ENCODE measurements around the gene SATB2.

Gene SATB2

DNA sequence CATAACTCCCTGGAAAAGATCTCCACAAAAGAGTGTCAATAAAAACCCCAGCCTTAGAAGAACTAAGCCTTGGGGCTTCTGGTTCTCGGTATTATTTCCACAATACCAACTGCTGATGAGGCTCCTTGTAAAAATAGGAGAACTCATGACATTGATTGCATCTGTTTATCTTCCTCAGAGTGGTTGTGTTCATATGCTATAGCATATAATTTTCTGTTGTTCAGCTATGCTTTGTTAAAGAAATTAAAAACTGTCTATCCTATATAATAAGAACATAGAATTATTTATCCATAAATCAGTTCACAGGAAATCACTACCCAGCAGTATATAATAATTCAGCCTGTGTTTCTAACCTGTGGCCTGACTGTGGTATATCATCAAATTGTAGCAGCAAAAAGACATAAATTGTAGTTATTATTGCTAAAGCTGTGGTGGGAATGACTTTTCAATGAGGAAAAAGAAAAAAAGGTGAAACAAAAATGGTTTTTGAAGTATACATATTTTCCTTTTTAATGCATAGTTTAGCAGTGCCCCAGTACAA is 68.9 kb downstream of the SATB2 start:
- DNase-seq, result no peak

DNA sequence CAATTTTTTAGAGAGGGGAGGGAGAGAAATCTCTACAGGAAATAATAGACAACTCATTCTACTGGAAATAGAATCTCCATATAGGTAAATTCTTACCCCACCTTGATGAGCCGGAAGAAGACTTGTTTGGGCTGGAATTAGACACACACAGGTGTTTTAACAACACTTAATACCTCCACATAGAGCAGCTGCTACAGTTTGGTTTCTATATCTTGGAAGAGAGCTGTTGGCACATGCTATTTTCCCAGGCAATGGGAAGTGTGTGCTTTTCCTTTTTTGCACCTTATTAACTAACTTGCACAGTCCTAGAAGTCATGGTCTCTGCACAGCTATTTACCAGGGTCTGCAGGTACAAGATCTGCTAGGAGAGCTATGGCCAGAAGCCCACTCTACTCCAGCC is 73.7 kb downstream of the SATB2 start:
- DNase-seq, result no peak

GRCh38 chr2:199383021-199383420 is 74.7 kb downstream of the SATB2 start:
- DNase-seq, result no peak

DNA sequence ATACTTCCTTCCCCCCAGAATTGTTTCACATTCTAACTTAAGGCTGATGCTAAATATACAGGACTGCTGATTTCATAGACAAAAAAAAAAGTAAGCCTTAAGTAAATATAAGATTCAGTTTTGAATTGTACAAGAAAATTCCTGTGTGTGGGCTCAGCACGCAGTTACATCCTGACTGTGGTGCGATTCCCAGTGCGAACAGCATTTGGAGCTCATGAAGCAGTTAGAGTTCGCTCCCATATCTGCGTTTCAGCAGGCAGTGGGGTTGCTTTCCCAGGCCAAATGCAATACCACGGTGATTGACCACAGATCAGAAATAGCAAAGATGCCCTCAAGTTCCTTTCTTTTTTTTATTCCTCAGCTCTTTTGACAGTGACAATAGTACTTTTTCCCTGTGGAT is 75.6 kb downstream of the SATB2 start:
- DNase-seq, result no peak

DNA sequence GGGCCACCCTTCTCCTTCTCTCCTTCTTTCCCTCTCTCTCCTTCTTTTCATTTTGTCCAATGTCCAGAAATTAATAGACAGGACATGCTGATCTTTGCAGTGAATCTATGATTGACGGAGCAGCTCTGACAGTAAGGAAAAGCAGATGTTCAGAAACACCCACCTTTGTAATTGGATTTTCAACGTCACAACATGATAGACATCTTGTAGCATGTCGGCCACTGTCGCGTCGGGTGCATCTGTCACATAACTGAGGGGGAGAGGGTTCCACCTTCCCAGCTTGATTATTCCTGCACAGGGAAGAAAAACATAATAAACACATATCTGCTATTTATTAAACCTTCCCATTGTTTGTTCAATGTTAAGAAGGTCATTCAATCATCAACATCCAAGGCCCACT is 76.2 kb downstream of the SATB2 start:
- DNase-seq, result no peak

DNA sequence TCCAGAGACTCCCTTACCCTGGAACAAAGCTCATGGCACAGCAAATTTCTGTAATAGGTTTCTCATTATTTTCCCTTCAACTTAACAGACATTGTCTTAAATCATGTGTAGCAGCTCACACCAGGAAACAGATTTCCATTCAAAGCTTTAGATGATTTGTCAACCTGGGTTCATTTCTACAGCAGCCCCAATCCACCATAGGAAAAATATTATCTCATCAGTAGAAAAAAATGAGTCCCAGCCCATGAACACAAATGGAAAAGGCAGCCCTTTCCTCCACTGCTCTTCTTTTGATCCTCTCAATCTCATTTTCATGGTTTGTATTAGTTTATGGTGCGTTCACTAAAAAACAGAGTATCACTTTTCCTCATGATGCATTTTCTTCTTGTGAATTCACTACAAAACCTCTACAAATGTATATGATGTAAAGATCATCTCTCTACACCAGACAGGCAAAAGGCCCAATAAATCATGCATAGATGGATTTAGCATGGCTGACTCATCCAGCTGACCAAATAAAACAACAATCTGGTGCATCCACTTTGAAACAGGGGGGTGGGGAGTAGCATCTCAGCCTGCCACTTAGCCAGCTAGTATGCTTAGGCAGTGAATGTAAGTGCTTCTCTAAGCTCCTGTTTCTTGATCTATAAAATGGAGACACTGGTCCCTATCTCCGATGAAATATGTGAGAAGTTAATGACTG is 78.6 kb downstream of the SATB2 start:
- DNase-seq, result peak; percentile 35

DNA sequence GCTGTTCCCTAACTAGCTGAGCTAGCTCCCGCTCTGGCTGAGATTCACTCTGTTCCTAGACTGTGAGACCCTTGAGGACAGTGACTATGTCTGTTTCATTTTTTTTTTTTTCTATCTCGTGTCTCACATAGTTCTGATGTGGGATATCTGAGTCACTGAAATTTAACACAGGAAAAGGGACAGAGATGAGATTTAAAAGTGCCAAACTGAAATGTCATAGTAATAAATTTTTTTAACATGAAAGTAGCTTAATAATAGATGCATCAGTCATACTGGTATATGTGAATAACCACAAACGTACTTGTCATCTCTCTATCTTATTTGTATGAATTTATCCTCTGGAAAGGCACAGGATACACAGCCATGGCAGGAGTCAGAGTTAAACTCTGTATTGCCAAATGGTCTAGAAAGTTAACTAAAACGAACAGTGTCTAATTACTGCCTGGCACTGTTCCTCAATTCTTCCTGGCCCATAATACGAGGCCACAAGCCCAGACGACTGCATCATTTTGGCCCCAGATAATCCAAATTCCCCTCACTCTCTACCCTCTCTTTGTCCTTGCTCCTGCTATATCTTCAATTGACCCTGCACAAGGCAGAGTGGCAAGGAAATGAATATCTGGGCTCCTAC is 87.5 kb downstream of the SATB2 start:
- DNase-seq, result no peak

- peak; percentile 71 for DNase-seq
Observed at GRCh38 chr2:199366406-199366805, 91.3 kb downstream of the SATB2 start.

GRCh38 chr2:199364153-199364552 is 93.6 kb downstream of the SATB2 start:
- no peak for DNase-seq

- DNase-seq, result no peak
Observed at GRCh38 chr2:199356412-199356811, 101.3 kb downstream of the SATB2 start.

DNA sequence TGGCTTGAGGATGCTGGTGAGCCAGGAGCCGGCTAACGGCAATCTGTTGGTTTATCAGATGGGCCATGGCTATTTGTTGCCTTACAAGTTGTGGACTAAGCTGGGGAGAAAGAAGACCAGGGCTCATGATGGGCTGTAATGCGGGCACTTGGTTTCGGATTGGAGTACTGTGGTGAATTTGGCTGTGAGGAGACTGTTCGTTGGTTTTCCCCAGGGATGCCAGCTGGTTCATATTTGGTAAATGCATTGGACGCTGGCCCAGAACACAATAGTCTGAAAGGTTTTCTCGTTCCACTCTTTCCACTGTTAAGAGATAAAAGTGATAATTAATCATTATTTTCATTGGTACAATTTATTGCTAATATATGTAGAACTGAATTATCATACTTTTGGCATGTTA is 108.9 kb downstream of the SATB2 start:
- DNase-seq, result no peak

DNA sequence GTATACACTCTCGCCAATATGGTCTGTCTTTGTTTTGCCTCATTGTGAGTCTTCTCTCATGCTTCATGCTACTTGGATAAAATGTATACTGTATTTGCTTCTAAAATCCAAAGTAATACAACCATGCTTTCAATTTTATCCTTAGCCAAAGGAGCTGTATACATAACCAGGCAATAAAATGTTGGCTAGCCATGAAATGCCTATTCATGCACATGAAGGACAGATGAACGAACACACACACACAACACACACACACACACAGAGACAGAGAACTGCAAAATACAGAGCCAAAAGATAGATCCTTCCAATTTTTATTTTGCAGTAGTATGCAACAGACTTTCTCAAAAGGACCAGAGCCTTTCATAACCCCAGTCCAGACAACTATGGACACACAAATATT is 113.7 kb downstream of the SATB2 start:
- DNase-seq, result no peak

- DNase-seq, result no peak
Observed at GRCh38 chr2:199342334-199342733, 115.4 kb downstream of the SATB2 start.

DNA sequence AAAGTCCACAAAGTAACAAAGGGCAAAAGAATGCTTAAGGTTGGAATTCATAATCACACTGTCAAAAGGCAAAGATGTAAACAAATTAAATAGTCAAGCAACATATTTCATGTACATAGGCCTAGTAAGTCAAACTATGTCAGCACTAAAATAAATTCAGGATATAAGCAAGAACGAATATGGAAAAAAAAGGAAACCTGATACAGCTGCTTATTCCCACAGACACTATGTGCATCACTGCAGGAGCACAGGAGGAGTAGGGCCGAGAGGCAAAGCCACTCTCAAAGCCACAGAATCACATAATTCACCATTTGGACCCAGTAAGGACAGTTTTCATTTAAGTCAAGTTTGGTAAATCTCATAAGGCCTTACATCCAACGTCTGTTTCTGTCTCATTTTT is 116.6 kb downstream of the SATB2 start:
- no peak for DNase-seq

DNA sequence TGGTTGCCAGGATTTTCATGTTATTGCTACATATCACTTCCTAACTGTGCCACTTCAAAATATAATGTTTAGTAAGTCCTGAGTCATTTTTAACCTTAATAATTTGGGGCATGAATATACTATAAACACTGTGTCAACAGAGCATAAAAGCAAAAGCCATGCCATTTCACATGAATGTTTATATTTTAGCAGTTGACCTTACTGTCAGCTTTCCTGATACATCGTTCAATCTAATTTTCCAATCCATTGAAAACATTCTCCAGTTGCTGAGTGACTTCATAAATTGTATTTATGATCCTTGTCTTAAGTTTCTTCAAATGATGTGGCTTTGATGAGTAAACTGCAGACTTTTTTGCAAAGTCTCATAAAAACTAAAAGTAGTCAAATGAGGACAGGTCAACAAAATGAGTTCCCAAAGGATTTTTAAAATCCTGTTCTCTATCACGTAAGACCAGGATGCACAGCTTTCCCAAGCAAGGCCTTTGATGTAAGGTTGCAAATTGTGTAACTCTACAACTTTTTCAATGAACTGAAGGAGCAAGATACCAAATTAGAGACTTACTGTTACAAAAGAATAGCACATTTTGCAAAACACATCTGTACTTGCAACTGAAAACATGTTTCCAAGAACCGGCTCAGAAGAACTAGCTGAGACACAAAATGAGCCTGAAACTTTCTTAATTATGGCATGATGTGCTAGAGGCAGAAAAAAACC is 117.7 kb downstream of the SATB2 start:
- no peak for DNase-seq

DNA sequence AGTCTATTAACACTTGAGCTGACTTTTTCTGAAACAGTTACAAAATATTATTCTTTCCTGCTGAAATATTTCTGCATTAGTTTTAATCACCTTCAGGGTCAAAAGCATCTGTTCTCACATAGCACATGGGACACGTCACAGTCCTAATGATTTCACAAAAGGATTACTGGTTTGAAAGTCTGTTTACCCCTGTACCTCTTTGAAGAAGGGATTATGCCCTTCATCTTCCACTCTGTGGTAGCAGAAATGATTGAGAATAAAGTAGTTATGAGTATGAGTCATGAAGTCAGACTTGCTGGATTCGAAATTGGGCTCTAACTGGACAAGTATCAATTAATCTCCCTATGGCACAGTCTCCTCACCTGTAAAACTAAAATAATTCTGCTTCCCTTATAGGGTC is 121.2 kb downstream of the SATB2 start:
- DNase-seq, result no peak

GRCh38 chr2:199335502-199335901 is 122.2 kb downstream of the SATB2 start:
- no peak for DNase-seq

- no peak for DNase-seq
Observed at GRCh38 chr2:199329466-199329865, 128.3 kb downstream of the SATB2 start.

DNA sequence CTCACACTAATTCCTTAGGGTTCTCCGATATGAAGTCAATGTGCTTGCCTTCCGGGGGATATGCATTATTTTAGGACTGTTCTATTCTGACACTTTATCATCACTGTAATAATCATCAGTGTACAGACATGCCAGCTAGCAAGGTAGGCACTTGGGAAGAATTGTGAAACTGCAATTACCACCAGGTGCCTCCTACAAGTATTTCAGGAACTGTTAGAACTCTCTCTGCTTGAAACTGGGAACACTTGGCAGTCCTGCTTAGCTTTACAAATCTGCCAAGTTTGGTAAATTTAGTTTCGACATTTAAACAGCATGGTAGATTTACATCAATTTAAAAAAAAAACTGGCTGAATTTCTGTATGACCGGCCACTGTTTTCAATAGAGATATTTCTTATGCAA is 128.7 kb downstream of the SATB2 start:
- DNase-seq, result no peak

DNA sequence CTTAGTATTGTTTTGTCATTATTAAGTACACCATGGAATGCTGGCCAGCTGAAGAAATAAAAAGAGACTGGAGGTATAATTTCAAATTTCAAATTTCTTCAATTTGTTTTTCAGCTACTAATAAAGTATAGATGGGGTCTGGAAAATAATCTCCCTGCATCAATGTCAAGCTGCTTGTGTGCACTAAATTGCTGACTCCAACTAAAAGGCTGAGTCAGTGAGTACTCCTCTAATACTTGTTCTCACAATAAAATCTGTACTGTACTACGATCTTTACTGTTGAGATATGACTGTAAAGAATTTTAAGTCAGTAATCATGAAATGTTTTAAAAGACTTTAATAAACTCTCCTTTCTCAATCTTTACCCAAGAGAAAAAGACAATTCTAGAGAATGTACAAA is 131.9 kb downstream of the SATB2 start:
- DNase-seq, result no peak

DNA sequence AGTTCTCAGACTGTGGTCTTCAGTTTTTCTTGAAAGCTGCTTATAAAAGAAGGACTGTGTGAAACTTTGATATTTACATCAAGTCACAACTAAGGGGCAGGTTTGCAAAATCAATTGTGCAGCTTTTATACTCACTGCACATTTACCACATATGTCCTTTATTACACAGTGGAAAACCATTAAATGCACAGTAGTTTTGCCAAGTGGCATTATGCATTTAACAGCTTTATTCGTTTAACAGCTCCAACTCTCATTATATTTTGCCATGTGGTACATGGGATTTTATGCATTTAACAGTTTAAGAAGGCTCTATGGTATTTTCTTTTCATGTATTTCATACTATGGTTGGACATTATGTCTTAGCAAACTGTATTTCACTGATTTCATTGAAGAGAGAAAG is 135.6 kb downstream of the SATB2 start:
- DNase-seq, result no peak

DNA sequence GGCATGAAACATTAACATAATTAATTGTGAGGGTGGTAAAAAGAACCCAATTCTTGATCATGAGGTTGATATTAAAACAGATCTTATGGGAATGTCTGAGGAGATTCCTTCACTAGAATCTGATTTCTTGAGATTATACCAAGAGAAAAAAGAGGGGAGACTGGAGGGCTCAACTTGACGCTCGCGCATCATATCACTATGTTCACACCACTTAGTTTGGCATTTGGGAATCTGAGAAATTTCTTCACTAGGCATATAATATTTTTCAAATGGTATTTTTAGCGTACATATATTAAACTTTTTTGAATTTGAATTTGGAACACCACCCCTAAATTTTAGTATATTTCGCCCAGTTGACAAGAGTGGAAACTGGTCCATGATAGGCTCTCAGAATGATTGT is 140.1 kb downstream of the SATB2 start:
- no peak for DNase-seq

DNA sequence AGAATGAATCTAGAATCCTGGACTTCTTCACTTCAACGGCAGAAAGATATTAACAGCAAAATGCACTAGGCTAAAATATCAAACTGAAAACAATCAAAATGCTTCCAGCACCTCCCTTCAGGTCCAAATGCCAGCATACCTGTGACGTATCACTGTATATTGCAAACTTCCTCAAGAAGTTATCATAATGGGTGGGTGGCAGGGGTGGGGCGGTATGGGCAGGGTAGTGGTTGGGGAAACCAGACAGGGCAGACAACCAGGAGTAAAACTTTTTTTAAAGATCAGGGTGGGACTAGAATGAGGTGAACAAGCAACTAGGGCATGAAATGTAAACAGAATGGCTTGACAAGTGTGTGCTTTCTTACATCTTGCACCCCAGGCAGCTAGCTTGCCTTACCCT is 140.9 kb downstream of the SATB2 start:
- DNase-seq, result no peak
